HepG2 (cell line): ENCODE data around the gene AGMO. TPM values are rescaled to one million over a fixed set of nuclear protein-coding genes. Genes with fewer than 3 reads are reported as not detected.

ENCODE experiments used
- ATAC-seq: fragments of 200-7000 bp; cut with Tn5 transposase; 3 replicates; pipeline ENCODE4 v1.9.1; 2020; ENCODE audit warnings: mild to moderate bottlenecking, moderate library complexity
- BruUV-seq: library from RNA; stranded (reverse); fragments of 400-500 nt; replicated peaks from 2 replicates; lab custom pipeline; 2021; lab: Mats Ljungman, UMichigan
- CTCF ChIA-PET: fragments of 300-600 bp; formaldehyde crosslinking; extraction: SDS; loops from one replicate; lab custom pipeline; 2021; ENCODE audit warnings: low total read pairs, inconsistent platforms, low intra/inter-chr PET ratio; lab: Yijun Ruan, JAX
- POLR2A ChIA-PET: fragments of 350-600 bp; sonication (Branson Sonifier 250); formaldehyde crosslinking; loops from one replicate; lab custom pipeline; 2020; ENCODE audit warnings: antibody characterized with exemption, inconsistent platforms; lab: Yijun Ruan, JAX
- DNase-seq: peaks from one replicate; pipeline ENCODE4 v3.0.0-alpha.2; 2015; ENCODE audit warnings: low spot score
- FAIRE-seq: peaks from 3 replicates; lab custom pipeline; 2011; peaks lifted over from hg19 to GRCh38; lab: Jason Lieb, UNC
- H2AFZ ChIP-seq: one replicate; pipeline ENCODE4 v1.6.1; 2011; ENCODE audit warnings: low read length, inconsistent platforms
- H3K27ac ChIP-seq: fragments of 300-600 bp; 3 replicates; pipeline ENCODE4 v1.8.0; 2011; ENCODE audit warnings: mixed run types, mild to moderate bottlenecking, mixed read lengths, low read length, inconsistent platforms; ENCODE audit not compliant: insufficient read depth; ENCODE audit errors: extremely low read length
- H3K27me3 ChIP-seq, 2 experiments: fragments of 200-600 bp in 1 of 2; 2 replicates in 1 of 2; 3 replicates in 1 of 2; pipeline versions ENCODE4 v1.6.0 to v1.8.0; 2011; ENCODE audit warnings: low read length in 2 of 2, mild to moderate bottlenecking in 2 of 2, moderate library complexity in 2 of 2, inconsistent platforms in 1 of 2; ENCODE audit not compliant: insufficient read depth in 2 of 2, control insufficient read depth in 1 of 2
- H3K36me3 ChIP-seq, 2 experiments: fragments of 200-600 bp in 1 of 2; replicated peaks in 1 of 2; 2 replicates in 1 of 2; 3 replicates in 1 of 2; pipeline versions ENCODE4 v1.5.1 to v1.8.0; 2011; ENCODE audit warnings: low read length in 2 of 2, inconsistent platforms in 1 of 2; ENCODE audit not compliant: insufficient read depth in 2 of 2, control insufficient read depth in 1 of 2
- H3K4me1 ChIP-seq: 2 replicates; pipeline ENCODE4 v1.5.1; 2012; ENCODE audit warnings: low read length, inconsistent platforms; ENCODE audit not compliant: insufficient read depth
- H3K4me2 ChIP-seq: 2 replicates; pipeline ENCODE4 v1.6.0; 2011; ENCODE audit warnings: low read depth, low read length, inconsistent platforms
- H3K4me3 ChIP-seq, 3 experiments: fragments of 200-600 bp in 1 of 3; sonication (generic), shearing (Covaris generic) in 1 of 3; replicated peaks in 1 of 3; 2 replicates each; pipeline ENCODE4 v1.5.1; 2011 to 2016; ENCODE audit warnings: low read length in 3 of 3, inconsistent platforms in 2 of 3, low read depth in 2 of 3, mild to moderate bottlenecking in 2 of 3, control low read depth in 1 of 3, mixed read lengths in 1 of 3; ENCODE audit not compliant: insufficient read depth in 1 of 3
- H3K79me2 ChIP-seq: one replicate; pipeline ENCODE4 v1.6.1; 2011; ENCODE audit warnings: low read length, inconsistent platforms; ENCODE audit not compliant: insufficient read depth
- H3K9ac ChIP-seq: 2 replicates; pipeline ENCODE4 v1.6.0; 2011; ENCODE audit warnings: mild to moderate bottlenecking, low read depth, low read length, inconsistent platforms; ENCODE audit not compliant: insufficient read depth
- H3K9me3 ChIP-seq: 2 replicates; pipeline ENCODE4 v1.5.1; 2012; ENCODE audit warnings: mild to moderate bottlenecking, low read length
- H4K20me1 ChIP-seq: 2 replicates; pipeline ENCODE4 v1.6.0; 2011; ENCODE audit warnings: inconsistent platforms, mild to moderate bottlenecking, low read length, moderate library complexity; ENCODE audit not compliant: insufficient read depth
- AKAP8 ChIP-seq: sonication (generic); formaldehyde crosslinking; IDR thresholded peaks from 2 replicates; pipeline ENCODE4 v1.5.1; 2020; ENCODE audit warnings: mild to moderate bottlenecking, missing genetic modification reagents
- ARNT2 ChIP-seq: sonication (generic); formaldehyde crosslinking; IDR thresholded peaks from 2 replicates; pipeline ENCODE4 v1.8.0; 2022; ENCODE audit warnings: mild to moderate bottlenecking, low read depth, missing genetic modification reagents, moderate library complexity
- DNMT1 ChIP-seq: sonication (generic); formaldehyde crosslinking; IDR thresholded peaks from 2 replicates; pipeline ENCODE4 v1.5.1; 2020; ENCODE audit warnings: mild to moderate bottlenecking, missing genetic modification reagents
- FOXA3 ChIP-seq: IDR thresholded peaks from 2 replicates; pipeline ENCODE4 v1.6.1; 2016; ENCODE audit warnings: missing genetic modification reagents, missing compliant biosample characterization
- NR2F2 ChIP-seq: IDR thresholded peaks from 2 replicates; pipeline ENCODE4 v1.6.1; 2012; ENCODE audit warnings: low read depth, inconsistent platforms, borderline replicate concordance
- PTBP1 ChIP-seq: fragments of 200-400 bp; formaldehyde crosslinking; IDR thresholded peaks from 2 replicates; pipeline ENCODE4 v1.6.1; 2018; ENCODE audit warnings: low read length, low read depth; ENCODE audit not compliant: poor library complexity, severe bottlenecking
- TRIM22 ChIP-seq: fragments of 450-650 bp; IDR thresholded peaks from 2 replicates; pipeline ENCODE4 v1.6.1; 2017
- ZNF205 ChIP-seq: IDR thresholded peaks from 2 replicates; pipeline ENCODE4 v1.6.1; 2018; ENCODE audit warnings: missing biosample characterization, missing genetic modification reagents
- ZNF275 ChIP-seq: sonication (generic); formaldehyde crosslinking; IDR thresholded peaks from 2 replicates; pipeline ENCODE4 v1.8.0; 2022; ENCODE audit warnings: missing genetic modification reagents, mild to moderate bottlenecking, inconsistent platforms, borderline replicate concordance
- ZNF441 ChIP-seq: sonication (generic); formaldehyde crosslinking; IDR thresholded peaks from 2 replicates; pipeline ENCODE4 v1.7.0; 2021; ENCODE audit warnings: missing genetic modification reagents, borderline replicate concordance
- ZNF589 ChIP-seq: sonication (generic); formaldehyde crosslinking; conservative IDR thresholded peaks from 2 replicates; pipeline ENCODE4 v1.8.0; 2022; ENCODE audit warnings: mild to moderate bottlenecking, moderate library complexity, missing genetic modification reagents
- ZNF878 ChIP-seq: sonication (generic); formaldehyde crosslinking; IDR thresholded peaks from 2 replicates; pipeline ENCODE4 v1.8.1; 2023; ENCODE audit warnings: mild to moderate bottlenecking, missing genetic modification reagents, moderate library complexity
- WGBS: methylation state at CpG from one replicate; pipeline ENCODE4 v1.1.6; 2017; ENCODE audit warnings: low lambda C conversion rate; 5-methylcytosine and 5-hydroxymethylcytosine counted together
- in situ Hi-C: cut with HindIII; loops from 2 replicates; pipeline ENCODE4 v1.10.0; 2017; ENCODE audit warnings: low pct_unique_long_range_greater_than_20kb; ENCODE audit not compliant: extremely low pct_ligation_motif_present
- intact Hi-C: fragments of 100-400 bp; cut with micrococcal nuclease; formaldehyde crosslinking; loops from one replicate; pipeline ENCODE4 v1.10.0; 2022; ENCODE audit not compliant: unreplicated experiment
- polyA plus RNA-seq, 8 experiments: library from polyadenylated mRNA; depleted of rRNA in 3 of 8; stranded (reverse) in 7 of 8; unstranded in 1 of 8; fragments of >200 nt; fragmentation: Illumina TruSeq in 4 of 8; extraction: Trizol in 4 of 8; gene quantifications; 2 replicates each; pipeline versions ENCODE4 v1.2.1 to v1.2.3, GENCODE V29; 2011 to 2016; ENCODE audit warnings: low read depth in 4 of 8, missing spikeins in 1 of 8, mixed read lengths in 1 of 8; ENCODE audit not compliant: insufficient read depth in 1 of 8
- total RNA-seq, 5 experiments: library from RNA; depleted of rRNA; stranded (reverse); fragments of >200 nt; fragmentation: Illumina TruSeq; extraction: Trizol; gene quantifications; 2 replicates each; pipeline ENCODE4 v1.2.3, GENCODE V29; 2016; ENCODE audit warnings: low read depth in 1 of 5

The AGMO gene
- total and polyA plus RNA-seq, 2 of the 13 experiments (the other 11 are each of a cell fraction or from before 2014, with no cell fraction given): 0.22 to 0.50 TPM

GRCh38 chr7:15471669-15471950 lies 90.2 kb downstream of the AGMO start:
- FAIRE-seq: no peak
- H3K79me2 ChIP-seq: no peaks in the 10 kb centered on the region
- no peak overlapping the region for H3K4me3 ChIP-seq
- H3K9me3 ChIP-seq: peaks cover 61% of the 10 kb centered on the region
- ATAC-seq: no peak
- no peaks in the 10 kb centered on the region for H3K4me1 ChIP-seq
- ChIA-PET CTCF (no interaction called here), POLR2A (no interaction called here)
- H4K20me1 ChIP-seq: no peaks in the 10 kb centered on the region
- no peak overlapping the region for H3K9ac ChIP-seq
- intact Hi-C loops: no loop called here
- TF ChIP-seq TRIM22: no peak
- TF ChIP-seq FOXA3 (CRISPR knock-in tag): no peak
- no peak for TF ChIP-seq DNMT1 (CRISPR knock-in tag)
- no peaks in the 10 kb centered on the region for H3K27me3 ChIP-seq
- H3K4me2 ChIP-seq: no peak overlapping the region
- H3K36me3 ChIP-seq: no peaks in the 10 kb centered on the region
- no peak overlapping the region for H2AFZ ChIP-seq
- no TSS peak for BruUV-seq
- in situ Hi-C loops: no loop called here
- no peak overlapping the region for H3K27ac ChIP-seq
- no peak for DNase-seq

GRCh38 chr7:15470825-15471668 lies 90.8 kb downstream of the AGMO start:
- in situ Hi-C loops (no loop called here), intact Hi-C loops (no loop called here)
- Histone ChIP-seq H2AFZ (no peak overlapping the region), H3K9me3 (peaks cover 61% of the 10 kb centered on the region), H4K20me1 (no peaks in the 10 kb centered on the region), H3K9ac (no peak overlapping the region), H3K4me3 (no peak overlapping the region), H3K27ac (no peak overlapping the region), H3K79me2 (no peaks in the 10 kb centered on the region), H3K4me1 (no peaks in the 10 kb centered on the region), H3K36me3 (no peaks in the 10 kb centered on the region), H3K27me3 (no peaks in the 10 kb centered on the region), H3K4me2 (no peak overlapping the region)
- ATAC-seq: no peak
- FAIRE-seq: no peak
- no TSS peak for BruUV-seq
- no peak for DNase-seq
- ChIA-PET POLR2A (no interaction called here), CTCF (no interaction called here)
- 35% methylated on average over 1 of the region's 1 CpG for whole genome bisulfite sequencing
- TF ChIP-seq AKAP8 (no peak), ZNF205 (CRISPR knock-in tag) (no peak), ZNF878 (CRISPR knock-in tag) (no peak), ZNF275 (CRISPR knock-in tag) (no peak), ZNF589 (CRISPR knock-in tag) (no peak), PTBP1 (no peak), ARNT2 (CRISPR knock-in tag) (no peak), NR2F2 (no peak), ZNF441 (no peak)
